GM12875 (cell line): ENCODE data around the gene SLFN12L.
"Not testable (repeated sequence)": the region's sequence is repeated elsewhere in the genome, so short reads cannot be mapped to it uniquely, and the experiment has no call there.

Source experiments
- H3K4me3 ChIP-seq: one replicate; pipeline ENCODE4 v1.5.1; 2011; ENCODE audit warnings: low read depth, low read length, control low read depth
- CTCF ChIP-seq: IDR thresholded peaks from 2 replicates; pipeline ENCODE4 v1.5.1; 2011; ENCODE audit warnings: low read depth, mild to moderate bottlenecking, control low read depth, inconsistent platforms, low read length, moderate library complexity, borderline replicate concordance; ENCODE audit not compliant: insufficient read depth

SLFN12L gene

GRCh38 chr17:35534576-35535093 is 2.8 kb downstream of the SLFN12L start:
- H3K4me3 ChIP-seq, result no peak overlapping the region
- TF ChIP-seq CTCF, result no peak

GRCh38 chr17:35531160-35531559 is 6.3 kb downstream of the SLFN12L start:
- H3K4me3 ChIP-seq, result no peak overlapping the region
- no peak for TF ChIP-seq CTCF

GRCh38 chr17:35529866-35530265 is 7.6 kb downstream of the SLFN12L start:
- TF ChIP-seq CTCF, result no peak
- no peak overlapping the region for H3K4me3 ChIP-seq

- H3K4me3 ChIP-seq, result not testable (repeated sequence)
Observed at GRCh38 chr17:35529326-35529725, 8.2 kb downstream of the SLFN12L start.

GRCh38 chr17:35523296-35523695 is 14.2 kb downstream of the SLFN12L start:
- no peak for TF ChIP-seq CTCF
- no peak overlapping the region for H3K4me3 ChIP-seq

- H3K4me3 ChIP-seq, result not testable (repeated sequence)
Observed at GRCh38 chr17:35521654-35522256, 15.7 kb downstream of the SLFN12L start.

GRCh38 chr17:35521150-35521549 is 16.3 kb downstream of the SLFN12L start:
- H3K4me3 ChIP-seq, result no peak overlapping the region
- TF ChIP-seq CTCF, result no peak

GRCh38 chr17:35519906-35520442 is 17.5 kb downstream of the SLFN12L start:
- TF ChIP-seq CTCF, result no peak

More at GRCh38 chr17:35519906-35520442, 17.5 kb downstream of the SLFN12L start:
- H3K4me3 ChIP-seq, result no peak overlapping the region
